ENCODE results near the gene ATP6V0B. TPM values are rescaled to one million over a fixed set of nuclear protein-coding genes. Genes with fewer than 3 reads are reported as not detected.

Gene ATP6V0B
- total and polyA plus RNA-seq, 9 of the 15 experiments (the other 6 are each of a cell fraction or from before 2014, with no cell fraction given) = 137 to 328 (median 220) TPM

GRCh38 chr1:43946236-43947060, 28.3 kb upstream of the ATP6V0B start, which contains the start of gene IPO13 (continued):
- TF ChIP-seq, protein P1, sequence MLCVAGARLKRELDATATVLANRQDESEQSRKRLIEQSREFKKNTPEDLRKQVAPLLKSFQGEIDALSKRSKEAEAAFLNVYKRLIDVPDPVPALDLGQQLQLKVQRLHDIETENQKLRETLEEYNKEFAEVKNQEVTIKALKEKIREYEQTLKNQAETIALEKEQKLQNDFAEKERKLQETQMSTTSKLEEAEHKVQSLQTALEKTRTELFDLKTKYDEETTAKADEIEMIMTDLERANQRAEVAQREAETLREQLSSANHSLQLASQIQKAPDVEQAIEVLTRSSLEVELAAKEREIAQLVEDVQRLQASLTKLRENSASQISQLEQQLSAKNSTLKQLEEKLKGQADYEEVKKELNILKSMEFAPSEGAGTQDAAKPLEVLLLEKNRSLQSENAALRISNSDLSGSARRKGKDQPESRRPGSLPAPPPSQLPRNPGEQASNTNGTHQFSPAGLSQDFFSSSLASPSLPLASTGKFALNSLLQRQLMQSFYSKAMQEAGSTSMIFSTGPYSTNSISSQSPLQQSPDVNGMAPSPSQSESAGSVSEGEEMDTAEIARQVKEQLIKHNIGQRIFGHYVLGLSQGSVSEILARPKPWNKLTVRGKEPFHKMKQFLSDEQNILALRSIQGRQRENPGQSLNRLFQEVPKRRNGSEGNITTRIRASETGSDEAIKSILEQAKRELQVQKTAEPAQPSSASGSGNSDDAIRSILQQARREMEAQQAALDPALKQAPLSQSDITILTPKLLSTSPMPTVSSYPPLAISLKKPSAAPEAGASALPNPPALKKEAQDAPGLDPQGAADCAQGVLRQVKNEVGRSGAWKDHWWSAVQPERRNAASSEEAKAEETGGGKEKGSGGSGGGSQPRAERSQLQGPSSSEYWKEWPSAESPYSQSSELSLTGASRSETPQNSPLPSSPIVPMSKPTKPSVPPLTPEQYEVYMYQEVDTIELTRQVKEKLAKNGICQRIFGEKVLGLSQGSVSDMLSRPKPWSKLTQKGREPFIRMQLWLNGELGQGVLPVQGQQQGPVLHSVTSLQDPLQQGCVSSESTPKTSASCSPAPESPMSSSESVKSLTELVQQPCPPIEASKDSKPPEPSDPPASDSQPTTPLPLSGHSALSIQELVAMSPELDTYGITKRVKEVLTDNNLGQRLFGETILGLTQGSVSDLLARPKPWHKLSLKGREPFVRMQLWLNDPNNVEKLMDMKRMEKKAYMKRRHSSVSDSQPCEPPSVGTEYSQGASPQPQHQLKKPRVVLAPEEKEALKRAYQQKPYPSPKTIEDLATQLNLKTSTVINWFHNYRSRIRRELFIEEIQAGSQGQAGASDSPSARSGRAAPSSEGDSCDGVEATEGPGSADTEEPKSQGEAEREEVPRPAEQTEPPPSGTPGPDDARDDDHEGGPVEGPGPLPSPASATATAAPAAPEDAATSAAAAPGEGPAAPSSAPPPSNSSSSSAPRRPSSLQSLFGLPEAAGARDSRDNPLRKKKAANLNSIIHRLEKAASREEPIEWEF (CRISPR knock-in tag; IDR thresholded peaks at IDR 0.05) = no peak
- TF ChIP-seq ZNF639 (CRISPR knock-in tag; conservative IDR thresholded peaks at IDR 0.05 in 1 of 2, IDR thresholded peaks at IDR 0.05 in 1 of 2) (peak in 1 of 2 experiments; percentile 90; a peak in 2 of 4 replicates), NKRF (IDR thresholded peaks at IDR 0.05; ENCODE audit: borderline replicate concordance) (peak; percentile 95), ELK3 (CRISPR knock-in tag; IDR thresholded peaks at IDR 0.05) (no peak), HNRNPL (IDR thresholded peaks at IDR 0.05; ENCODE audit: low read depth, low read length) (0 out of 2 replicates have a peak, but pooled peaks have one; percentile 17), MED1 (CRISPR knock-in tag; IDR thresholded peaks at IDR 0.05; ENCODE audit: borderline replicate concordance) (no peak), TCF7 (IDR thresholded peaks at IDR 0.05; ENCODE audit: borderline replicate concordance) (peak; percentile 74; the same call in 1 of the 2 replicates), ZNF165 (CRISPR knock-in tag; IDR thresholded peaks at IDR 0.05; ENCODE audit: borderline replicate concordance) (no peak), ZNF143 (CRISPR knock-in tag; IDR thresholded peaks at IDR 0.05) (peak; percentile 100), SRSF3 (IDR thresholded peaks at IDR 0.05; ENCODE audit: insufficient read depth, low read length) (no peak)
- TF ChIP-seq, protein P2, sequence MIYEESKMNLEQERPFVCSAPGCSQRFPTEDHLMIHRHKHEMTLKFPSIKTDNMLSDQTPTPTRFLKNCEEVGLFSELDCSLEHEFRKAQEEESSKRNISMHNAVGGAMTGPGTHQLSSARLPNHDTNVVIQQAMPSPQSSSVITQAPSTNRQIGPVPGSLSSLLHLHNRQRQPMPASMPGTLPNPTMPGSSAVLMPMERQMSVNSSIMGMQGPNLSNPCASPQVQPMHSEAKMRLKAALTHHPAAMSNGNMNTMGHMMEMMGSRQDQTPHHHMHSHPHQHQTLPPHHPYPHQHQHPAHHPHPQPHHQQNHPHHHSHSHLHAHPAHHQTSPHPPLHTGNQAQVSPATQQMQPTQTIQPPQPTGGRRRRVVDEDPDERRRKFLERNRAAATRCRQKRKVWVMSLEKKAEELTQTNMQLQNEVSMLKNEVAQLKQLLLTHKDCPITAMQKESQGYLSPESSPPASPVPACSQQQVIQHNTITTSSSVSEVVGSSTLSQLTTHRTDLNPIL (CRISPR knock-in tag; IDR thresholded peaks at IDR 0.05) = no peak

All from K562 (cell line).